Trophoblast cell (in vitro differentiated cells and primary cell): ENCODE data around the gene HS2ST1.
A peak's percentile ranks its signal among the peaks of the same experiment; 100 is the strongest.

ENCODE experiments used
- DNase-seq, 2 donors: peaks; one replicate each; pipeline ENCODE4 v3.0.0-alpha.2; 2016
- H2AFZ ChIP-seq: 2 replicates; pipeline ENCODE4 v1.6.1; 2013; ENCODE audit warnings: low read length, moderate library complexity, mild to moderate bottlenecking; ENCODE audit not compliant: insufficient read depth, poor library complexity
- H2AK5ac ChIP-seq: 2 replicates; pipeline ENCODE4 v1.6.1; 2013; ENCODE audit warnings: mild to moderate bottlenecking, low read length
- H2BK120ac ChIP-seq: 2 replicates; pipeline ENCODE4 v1.6.1; 2013; ENCODE audit warnings: low read length, mild to moderate bottlenecking, moderate library complexity; ENCODE audit not compliant: insufficient read depth, poor library complexity
- H2BK12ac ChIP-seq: 2 replicates; pipeline ENCODE4 v1.6.1; 2013; ENCODE audit warnings: mild to moderate bottlenecking, low read length, moderate library complexity
- H2BK5ac ChIP-seq: 2 replicates; pipeline ENCODE4 v1.6.1; 2013; ENCODE audit warnings: low read length, low read depth, moderate library complexity, mild to moderate bottlenecking; ENCODE audit not compliant: poor library complexity
- H3K14ac ChIP-seq: 2 replicates; pipeline ENCODE4 v1.6.1; 2013; ENCODE audit warnings: mild to moderate bottlenecking, low read length
- H3K18ac ChIP-seq: 2 replicates; pipeline ENCODE4 v1.6.1; 2013; ENCODE audit warnings: mild to moderate bottlenecking, low read length
- H3K23ac ChIP-seq: 2 replicates; pipeline ENCODE4 v1.6.1; 2013; ENCODE audit warnings: low read length
- H3K27ac ChIP-seq: 2 replicates; pipeline ENCODE4 v1.5.1; 2013; ENCODE audit warnings: low read depth, mild to moderate bottlenecking, inconsistent platforms, low read length, moderate library complexity
- H3K27me3 ChIP-seq: 2 replicates; pipeline ENCODE4 v1.6.1; 2013; ENCODE audit warnings: inconsistent platforms, mild to moderate bottlenecking, low read length, moderate library complexity; ENCODE audit not compliant: insufficient read depth
- H3K36me3 ChIP-seq, 2 experiments: 1 replicate in 1 of 2; 2 replicates in 1 of 2; pipeline ENCODE4 v1.6.1; 2013; ENCODE audit warnings: low read length in 2 of 2, mild to moderate bottlenecking in 2 of 2, moderate library complexity in 1 of 2; ENCODE audit not compliant: insufficient read depth in 2 of 2, control insufficient read depth in 1 of 2
- H3K4ac ChIP-seq: 2 replicates; pipeline ENCODE4 v1.6.1; 2013; ENCODE audit warnings: low read depth, mild to moderate bottlenecking, low read length, moderate library complexity
- H3K4me1 ChIP-seq, 2 experiments: 1 replicate in 1 of 2; 2 replicates in 1 of 2; pipeline ENCODE4 v1.6.1; 2013; ENCODE audit warnings: low read length in 2 of 2, mild to moderate bottlenecking in 2 of 2, moderate library complexity in 1 of 2; ENCODE audit not compliant: insufficient read depth in 2 of 2, control insufficient read depth in 1 of 2
- H3K4me2 ChIP-seq: 2 replicates; pipeline ENCODE4 v1.6.1; 2013; ENCODE audit warnings: inconsistent platforms, mild to moderate bottlenecking, low read length, moderate library complexity
- H3K4me3 ChIP-seq: 2 replicates; pipeline ENCODE4 v1.5.1; 2013; ENCODE audit warnings: mild to moderate bottlenecking, low read depth, low read length, inconsistent platforms
- H3K79me1 ChIP-seq: one replicate; pipeline ENCODE4 v1.6.1; 2013; ENCODE audit warnings: low read length
- H3K79me2 ChIP-seq: 2 replicates; pipeline ENCODE4 v1.6.1; 2013; ENCODE audit warnings: low read length, mild to moderate bottlenecking; ENCODE audit not compliant: control insufficient read depth, insufficient read depth, poor library complexity
- H3K9ac ChIP-seq: 2 replicates; pipeline ENCODE4 v1.6.1; 2013; ENCODE audit warnings: mild to moderate bottlenecking, low read length
- H3K9me3 ChIP-seq: 2 replicates; pipeline ENCODE4 v1.6.1; 2013; ENCODE audit warnings: low read depth, mild to moderate bottlenecking, control low read depth, inconsistent platforms, low read length; ENCODE audit not compliant: insufficient read depth
- H4K12ac ChIP-seq: 2 replicates; pipeline ENCODE4 v1.6.1; 2013; ENCODE audit warnings: low read depth, mild to moderate bottlenecking, low read length, moderate library complexity
- H4K8ac ChIP-seq: 2 replicates; pipeline ENCODE4 v1.6.1; 2013; ENCODE audit warnings: low read depth, mild to moderate bottlenecking, low read length, moderate library complexity
- H4K91ac ChIP-seq: one replicate; pipeline ENCODE4 v1.6.1; 2013; ENCODE audit warnings: low read depth, mild to moderate bottlenecking, low read length, moderate library complexity
- WGBS: extraction: QIAGEN DNeasy Blood & Tissue Kit; methylation state at CpG from one replicate; pipeline ENCODE4 v1.1.7; 2013; ENCODE audit warnings: missing lambda C conversion rate; ENCODE audit not compliant: insufficient read length, insufficient coverage; ENCODE audit errors: extremely low coverage; 5-methylcytosine and 5-hydroxymethylcytosine counted together

HS2ST1 gene

DNA sequence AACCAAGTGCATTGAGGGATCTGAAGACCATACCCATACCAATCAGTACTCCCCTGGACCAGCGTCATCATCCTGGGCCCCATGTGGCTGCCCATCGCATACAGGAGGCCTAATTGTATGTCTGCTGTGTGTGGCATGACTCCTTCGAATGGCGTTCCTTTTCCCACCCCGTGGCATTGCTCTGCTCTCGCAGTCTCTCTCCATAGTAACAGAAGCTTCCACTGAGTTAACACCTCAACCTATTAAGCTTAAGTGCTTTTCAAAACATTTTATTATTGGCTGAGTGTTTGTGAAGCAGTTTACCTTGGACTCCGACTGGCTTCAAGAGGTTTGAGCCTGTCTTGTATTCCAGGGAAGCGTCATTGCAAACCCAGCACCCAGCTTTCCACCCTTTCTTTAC lies 227.1 kb downstream of the HS2ST1 start:
- H3K4me1 ChIP-seq = peaks cover 7 to 10% of the 10 kb centered on the region in 2 experiments
- H3K36me3 ChIP-seq = no peaks in the 10 kb centered on the region
- H3K14ac ChIP-seq = peak overlapping the region; percentile 23
- no peak overlapping the region for H3K4me3 ChIP-seq
- peak overlapping the region; percentile 21 for H2BK12ac ChIP-seq
- H4K8ac ChIP-seq = no peak overlapping the region
- peak overlapping the region; percentile 20 for H2BK120ac ChIP-seq
- peaks cover 2% of the 10 kb centered on the region for H3K79me1 ChIP-seq
- no peaks in the 10 kb centered on the region for H3K27me3 ChIP-seq
- no peak overlapping the region for H3K9ac ChIP-seq
- H3K23ac ChIP-seq = no peak overlapping the region
- no peak overlapping the region for H2AK5ac ChIP-seq
- no peak overlapping the region for H3K4me2 ChIP-seq
- DNase-seq = peak; percentile 41 to 57
- peak overlapping the region; percentile 51 for H3K27ac ChIP-seq
- no CpG with 5 or more reads among the region's 8 CpGs for WGBS
- no peak overlapping the region for H3K4ac ChIP-seq
- H3K18ac ChIP-seq = peak overlapping the region; percentile 38
- peak overlapping the region; percentile 41 for H4K91ac ChIP-seq
- peak overlapping the region; percentile 28 for H2BK5ac ChIP-seq
- H3K9me3 ChIP-seq = no peaks in the 10 kb centered on the region
- no peak overlapping the region for H2AFZ ChIP-seq
- H3K79me2 ChIP-seq = no peaks in the 10 kb centered on the region
- no peak overlapping the region for H4K12ac ChIP-seq

DNA sequence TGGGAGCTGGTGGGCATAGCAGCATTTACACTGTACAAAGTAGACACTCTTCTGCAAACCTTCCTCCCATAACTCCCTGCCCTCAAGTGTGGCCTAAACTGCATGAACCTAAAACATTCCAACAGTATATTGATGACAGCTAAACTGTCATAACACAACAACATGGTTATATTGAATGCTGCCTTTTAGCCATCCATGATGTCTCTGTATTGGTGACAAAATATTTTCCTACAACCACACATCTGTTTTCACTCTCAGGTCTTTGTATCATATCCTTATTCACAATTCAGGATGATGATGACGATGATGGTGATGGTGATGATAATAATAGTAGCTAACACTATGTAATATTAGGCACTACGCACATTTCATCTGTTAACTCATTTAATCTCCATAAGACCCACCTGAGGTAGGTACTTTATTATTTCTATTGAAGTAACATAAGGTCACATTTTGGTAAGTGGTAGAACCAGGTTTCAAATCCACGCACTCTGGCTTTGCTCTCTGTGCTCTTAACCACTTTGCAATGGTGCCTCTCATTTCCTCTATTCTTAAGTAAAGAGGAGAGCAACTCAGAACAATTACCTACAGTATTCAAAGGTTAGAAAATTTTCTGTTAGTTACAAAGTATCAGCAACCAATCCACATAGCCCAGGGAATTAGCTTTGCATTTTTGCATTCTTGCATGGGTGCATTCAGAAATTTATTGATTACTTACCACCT lies 229.1 kb downstream of the HS2ST1 start:
- no peak overlapping the region for H2AFZ ChIP-seq
- H3K79me2 ChIP-seq = no peaks in the 10 kb centered on the region
- no peak overlapping the region for H2AK5ac ChIP-seq
- no peak overlapping the region for H4K91ac ChIP-seq
- no CpG with 5 or more reads among the region's 3 CpGs for WGBS
- no peak overlapping the region for H3K9ac ChIP-seq
- no peak overlapping the region for H3K27ac ChIP-seq
- no peak overlapping the region for H4K8ac ChIP-seq
- DNase-seq = no peak
- no peak overlapping the region for H2BK5ac ChIP-seq
- no peaks in the 10 kb centered on the region for H3K36me3 ChIP-seq
- no peaks in the 10 kb centered on the region for H3K27me3 ChIP-seq
- peaks cover 7% of the 10 kb centered on the region for H3K79me1 ChIP-seq
- H3K4me2 ChIP-seq = no peak overlapping the region
- H4K12ac ChIP-seq = no peak overlapping the region
- no peak overlapping the region for H2BK120ac ChIP-seq
- H3K9me3 ChIP-seq = no peaks in the 10 kb centered on the region
- no peak overlapping the region for H3K18ac ChIP-seq
- peaks cover 11 to 15% of the 10 kb centered on the region in 2 experiments for H3K4me1 ChIP-seq
- no peak overlapping the region for H3K14ac ChIP-seq
- no peak overlapping the region for H3K4ac ChIP-seq
- no peak overlapping the region for H3K23ac ChIP-seq
- H3K4me3 ChIP-seq = no peak overlapping the region
- H2BK12ac ChIP-seq = no peak overlapping the region

DNA sequence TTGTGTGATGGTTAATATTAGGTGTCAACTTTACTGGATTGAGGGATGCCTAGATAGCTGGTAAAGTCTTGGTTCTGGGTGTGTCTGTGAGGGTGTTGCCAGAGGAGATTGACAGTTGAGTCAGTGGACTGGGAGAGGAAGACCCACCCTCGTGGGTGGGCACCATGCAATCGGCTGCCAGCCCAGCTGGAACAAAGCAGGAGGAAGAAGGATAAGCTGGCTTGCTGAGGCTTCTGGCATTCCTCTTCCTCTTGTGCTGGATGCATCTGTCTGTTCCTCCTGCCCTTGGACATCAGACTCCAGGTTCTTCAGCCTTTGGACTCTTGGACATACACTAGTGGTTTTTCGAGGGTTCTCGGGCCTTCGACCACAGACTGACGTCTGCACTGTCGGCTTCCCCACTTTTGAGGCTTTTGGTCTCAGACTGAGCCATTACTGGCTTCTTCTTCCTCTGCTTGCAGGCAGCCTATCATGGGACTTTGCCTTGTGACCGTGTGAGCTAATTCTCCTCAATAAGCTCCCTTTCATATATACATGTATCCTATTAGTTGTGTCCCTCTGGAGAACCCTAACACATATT lies 230.0 kb downstream of the HS2ST1 start:
- Histone ChIP-seq H2BK12ac (no peak overlapping the region), H3K79me1 (peaks cover 15% of the 10 kb centered on the region), H3K14ac (no peak overlapping the region), H2AFZ (no peak overlapping the region), H3K4me3 (no peak overlapping the region), H3K27me3 (no peaks in the 10 kb centered on the region), H4K91ac (no peak overlapping the region), H3K27ac (no peak overlapping the region), H3K4me2 (no peak overlapping the region), H3K4ac (no peak overlapping the region), H4K12ac (no peak overlapping the region), H3K4me1 (peaks cover 19 to 23% of the 10 kb centered on the region in 2 experiments), H2BK5ac (no peak overlapping the region), H3K9ac (no peak overlapping the region), H3K9me3 (no peaks in the 10 kb centered on the region), H3K79me2 (no peaks in the 10 kb centered on the region), H4K8ac (no peak overlapping the region), H3K36me3 (no peaks in the 10 kb centered on the region), H2AK5ac (no peak overlapping the region), H3K18ac (no peak overlapping the region), H3K23ac (no peak overlapping the region), H2BK120ac (no peak overlapping the region)
- no peak for DNase-seq
- no CpG with 5 or more reads among the region's 8 CpGs for WGBS

DNA sequence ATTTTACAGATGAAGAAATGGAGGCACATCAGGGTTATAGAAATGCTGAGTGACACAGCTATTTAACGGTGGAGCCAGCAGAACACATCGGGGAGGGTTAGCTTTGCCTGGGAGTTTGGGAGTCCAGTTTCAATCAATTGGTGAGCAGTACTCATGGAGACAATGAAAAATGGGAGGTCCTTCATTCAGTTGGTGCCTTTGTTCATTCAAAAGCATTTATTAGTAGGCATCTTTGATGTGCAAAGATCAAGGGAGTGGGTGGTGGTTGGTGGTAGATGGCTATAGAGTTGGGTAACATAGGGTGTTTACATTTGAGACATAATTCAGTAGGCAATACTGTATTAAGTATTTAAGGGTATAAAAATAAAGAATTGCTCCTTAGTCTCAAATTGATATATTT lies 230.5 kb downstream of the HS2ST1 start:
- H2BK120ac ChIP-seq = no peak overlapping the region
- no peaks in the 10 kb centered on the region for H3K9me3 ChIP-seq
- H3K4me3 ChIP-seq = no peak overlapping the region
- no peaks in the 10 kb centered on the region for H3K27me3 ChIP-seq
- H3K14ac ChIP-seq = no peak overlapping the region
- no CpG with 5 or more reads among the region's 2 CpGs for WGBS
- H3K36me3 ChIP-seq = no peaks in the 10 kb centered on the region
- peaks cover 19 to 24% of the 10 kb centered on the region in 2 experiments for H3K4me1 ChIP-seq
- H3K79me2 ChIP-seq = no peaks in the 10 kb centered on the region
- no peak overlapping the region for H4K12ac ChIP-seq
- H2BK5ac ChIP-seq = no peak overlapping the region
- H3K79me1 ChIP-seq = peaks cover 16% of the 10 kb centered on the region
- no peak overlapping the region for H2AFZ ChIP-seq
- no peak overlapping the region for H3K4me2 ChIP-seq
- H2AK5ac ChIP-seq = no peak overlapping the region
- H3K4ac ChIP-seq = no peak overlapping the region
- H3K18ac ChIP-seq = no peak overlapping the region
- no peak overlapping the region for H3K27ac ChIP-seq
- no peak overlapping the region for H2BK12ac ChIP-seq
- no peak overlapping the region for H3K23ac ChIP-seq
- no peak for DNase-seq
- H4K91ac ChIP-seq = no peak overlapping the region
- H4K8ac ChIP-seq = no peak overlapping the region
- H3K9ac ChIP-seq = no peak overlapping the region
